Stomach (tissue), 9 donors: Measurements from ENCODE around the gene SFXN1. TPM values are rescaled to one million over a fixed set of nuclear protein-coding genes. Genes with fewer than 3 reads are reported as not detected.

Experiments
- DNase-seq, 2 donors: peaks; one replicate each; pipeline versions ENCODE4 v3.0.0 to v3.0.0-alpha.2; 2013 to 2019
- H3K27ac ChIP-seq, 5 donors: fragments of 200-600 bp in 4 of 5; sonication (generic) in 4 of 5; one replicate each; pipeline ENCODE4 v1.5.1; 2013 to 2019; ENCODE audit warnings: mild to moderate bottlenecking in 1 of 5, moderate library complexity in 1 of 5
- H3K27me3 ChIP-seq, 3 donors: fragments of 200-600 bp; sonication (generic); one replicate each; pipeline ENCODE4 v1.5.1; 2017 to 2019; ENCODE audit warnings: mixed run types in 1 of 3
- H3K36me3 ChIP-seq, 4 donors: fragments of 200-600 bp; sonication (generic); 1 replicate in 3 of 4; 2 replicates in 1 of 4; pipeline ENCODE4 v1.5.1; 2016 to 2019
- H3K4me1 ChIP-seq, 4 donors: fragments of 200-600 bp; sonication (generic); one replicate each; pipeline ENCODE4 v1.5.1; 2016 to 2019
- H3K4me3 ChIP-seq, 4 donors: fragments of 200-600 bp; sonication (generic) in 3 of 4; one replicate each; pipeline ENCODE4 v1.5.1; 2016 to 2019; ENCODE audit warnings: mild to moderate bottlenecking in 1 of 4
- H3K9me3 ChIP-seq, 4 donors: fragments of 200-600 bp; sonication (generic); one replicate each; pipeline ENCODE4 v1.5.1; 2016 to 2019
- EP300 ChIP-seq: sonication (generic); formaldehyde crosslinking; IDR thresholded peaks from one replicate; pipeline ENCODE4 v1.6.1; 2017; ENCODE audit warnings: antibody characterized with exemption
- POLR2A ChIP-seq, 4 donors: fragments of 450-650 bp; IDR thresholded peaks; one replicate each; pipeline ENCODE4 v1.6.1; 2016; ENCODE audit warnings: antibody characterized with exemption in 4 of 4, control low read depth in 2 of 4, mild to moderate bottlenecking in 1 of 4, moderate library complexity in 1 of 4
- POLR2AphosphoS5 ChIP-seq, 3 donors: sonication (generic); formaldehyde crosslinking; IDR thresholded peaks; one replicate each; pipeline ENCODE4 v1.6.1; 2016; ENCODE audit warnings: antibody characterized with exemption in 3 of 3
- WGBS, 5 donors: extraction: QIAGEN DNeasy Blood & Tissue Kit in 3 of 5; methylation state at CpG; one replicate each; pipeline versions ENCODE4 v1.1.5 to v1.1.7; 2013 to 2018; 5-methylcytosine and 5-hydroxymethylcytosine counted together
- intact Hi-C: fragments of 100-400 bp; cut with DNase I; formaldehyde crosslinking; loops from one replicate; pipeline ENCODE4 v1.15.1; 2023; ENCODE audit warnings: low total_unique reads
- polyA plus RNA-seq, 3 donors: library from polyadenylated mRNA; stranded (reverse); fragments of 200-250 nt; gene quantifications; one replicate each; pipeline ENCODE4 v1.2.3, GENCODE V29; 2013
- total RNA-seq, 5 donors: library from RNA; depleted of rRNA; stranded (reverse); fragments of >200 nt; gene quantifications; one replicate each; pipeline versions ENCODE4 v1.1.0 to v1.2.3, GENCODE V29; 2014 to 2016
- TF ChIP-seq, protein P1 (sequence below), 7 experiments: fragments of 450-650 bp in 4 of 7; fragments of 200-600 bp in 3 of 7; sonication (generic) in 3 of 7; IDR thresholded peaks; one replicate each; pipeline ENCODE4 v1.5.1; 2016 to 2019; ENCODE audit warnings: antibody characterized with exemption in 7 of 7, control low read depth in 2 of 7, mild to moderate bottlenecking in 1 of 7
- donor health status: healthy with polysubstance abuse.
- donor health status: Bipolar disorder and iron deficiency.
- donor health status: healthy.

Gene SFXN1
- total and polyA plus RNA-seq, 8 donors = 8.3 to 33.6 (median 14.0) TPM

DNA sequence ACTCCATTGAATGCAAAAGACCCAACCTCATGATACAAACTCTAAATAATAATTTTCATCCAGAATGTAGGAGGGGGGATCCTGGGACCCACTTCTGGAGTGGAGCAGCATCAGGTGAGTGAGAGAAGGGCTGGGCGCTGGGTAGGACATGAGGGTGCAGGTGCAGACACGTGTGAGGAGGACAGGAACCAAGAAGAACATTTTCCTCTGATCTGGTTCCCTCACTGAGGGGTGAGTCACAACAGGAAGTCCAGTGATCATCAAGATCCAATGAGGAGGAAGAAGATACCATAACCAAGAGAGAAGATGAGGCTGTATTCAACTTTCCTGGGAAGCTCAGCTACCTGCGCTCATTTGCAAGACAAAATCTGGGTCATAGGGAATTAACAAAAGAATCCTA lies 57.4 kb downstream of the SFXN1 start:
- WGBS, 5 donors = 77 to 90% (median 84%) methylated on average over 3 of the region's 3 CpGs
- no peak for DNase-seq
- H3K4me1 ChIP-seq = peaks cover 0 to 12% (median 4%) of the 10 kb centered on the region in 4 donors
- H3K27me3 ChIP-seq = no peaks in the 10 kb centered on the region
- intact Hi-C loops = loop anchor here (10.0 kb wide), 1 partner anchor 179 kb away; no protein-coding TSS in a partner anchor
- no peak overlapping the region for H3K4me3 ChIP-seq
- H3K36me3 ChIP-seq = peaks cover 0 to 3% (median 0%) of the 10 kb centered on the region in 4 donors
- no peaks in the 10 kb centered on the region for H3K9me3 ChIP-seq
- no peak for TF ChIP-seq EP300
- TF ChIP-seq, protein P1, sequence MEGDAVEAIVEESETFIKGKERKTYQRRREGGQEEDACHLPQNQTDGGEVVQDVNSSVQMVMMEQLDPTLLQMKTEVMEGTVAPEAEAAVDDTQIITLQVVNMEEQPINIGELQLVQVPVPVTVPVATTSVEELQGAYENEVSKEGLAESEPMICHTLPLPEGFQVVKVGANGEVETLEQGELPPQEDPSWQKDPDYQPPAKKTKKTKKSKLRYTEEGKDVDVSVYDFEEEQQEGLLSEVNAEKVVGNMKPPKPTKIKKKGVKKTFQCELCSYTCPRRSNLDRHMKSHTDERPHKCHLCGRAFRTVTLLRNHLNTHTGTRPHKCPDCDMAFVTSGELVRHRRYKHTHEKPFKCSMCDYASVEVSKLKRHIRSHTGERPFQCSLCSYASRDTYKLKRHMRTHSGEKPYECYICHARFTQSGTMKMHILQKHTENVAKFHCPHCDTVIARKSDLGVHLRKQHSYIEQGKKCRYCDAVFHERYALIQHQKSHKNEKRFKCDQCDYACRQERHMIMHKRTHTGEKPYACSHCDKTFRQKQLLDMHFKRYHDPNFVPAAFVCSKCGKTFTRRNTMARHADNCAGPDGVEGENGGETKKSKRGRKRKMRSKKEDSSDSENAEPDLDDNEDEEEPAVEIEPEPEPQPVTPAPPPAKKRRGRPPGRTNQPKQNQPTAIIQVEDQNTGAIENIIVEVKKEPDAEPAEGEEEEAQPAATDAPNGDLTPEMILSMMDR (IDR thresholded peaks at IDR 0.05) = no peak
- TF ChIP-seq POLR2AphosphoS5 (IDR thresholded peaks at IDR 0.05) = no peak
- no peak for TF ChIP-seq POLR2A (IDR thresholded peaks at IDR 0.05)
- H3K27ac ChIP-seq = no peak overlapping the region

DNA sequence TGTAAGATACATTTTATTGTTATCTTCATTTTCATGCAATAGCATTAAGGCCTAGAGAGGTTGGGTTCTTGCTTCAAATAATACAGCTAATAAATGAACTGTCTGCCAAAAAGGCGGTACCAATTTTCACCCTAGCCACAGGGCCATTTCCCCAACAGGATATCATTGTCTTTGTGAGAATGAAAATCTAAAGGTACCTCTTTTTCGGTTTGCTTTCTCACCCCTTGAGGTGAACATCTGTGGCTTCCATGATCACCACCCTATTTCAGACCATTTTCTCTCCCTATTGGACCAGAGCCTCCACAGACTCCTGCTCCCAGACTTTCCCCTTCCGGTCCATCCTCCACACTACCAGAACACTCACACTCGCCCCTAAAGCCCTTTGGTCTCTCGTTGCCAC lies 60.2 kb downstream of the SFXN1 start:
- intact Hi-C loops = loop anchor here (10.0 kb wide), 1 partner anchor 176 kb away; no protein-coding TSS in a partner anchor
- Histone ChIP-seq H3K27me3 (no peaks in the 10 kb centered on the region), H3K36me3 (no peaks in the 10 kb centered on the region), H3K27ac (no peak overlapping the region), H3K9me3 (no peaks in the 10 kb centered on the region), H3K4me1 (peaks cover 0 to 22% (median 12%) of the 10 kb centered on the region in 4 donors), H3K4me3 (no peak overlapping the region)
- DNase-seq = no peak
- WGBS, 5 donors = 85 to 92% (median 89%) methylated on average over 5 of the region's 5 CpGs
- no peak for TF ChIP-seq POLR2A (IDR thresholded peaks at IDR 0.05)
- TF ChIP-seq POLR2AphosphoS5 (IDR thresholded peaks at IDR 0.05) = no peak
- TF ChIP-seq EP300 = no peak
- TF ChIP-seq, protein P1 (IDR thresholded peaks at IDR 0.05) = no peak

DNA sequence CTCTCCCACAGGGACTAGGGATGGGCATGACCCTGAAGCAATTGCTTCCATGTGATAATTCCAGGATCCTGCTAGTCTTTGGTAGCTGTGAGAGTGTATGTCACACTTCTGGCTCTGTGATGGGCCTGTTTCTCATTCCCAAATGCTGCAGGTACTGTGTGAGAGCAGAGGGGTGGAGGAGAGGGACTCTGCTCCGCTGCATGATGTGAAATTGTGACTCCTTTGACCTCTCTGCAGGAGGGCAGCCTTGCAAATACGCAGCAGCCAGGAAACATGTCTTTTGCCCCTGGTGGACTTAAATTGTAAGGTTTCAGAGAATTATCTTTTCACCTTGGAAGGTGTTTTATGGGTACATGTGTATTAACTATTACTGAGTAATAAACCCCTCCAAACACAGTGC lies 61.6 kb downstream of the SFXN1 start:
- H3K4me3 ChIP-seq = no peak overlapping the region
- H3K9me3 ChIP-seq = no peaks in the 10 kb centered on the region
- WGBS, 5 donors = 77 to 95% (median 91%) methylated on average over 2 of the region's 2 CpGs
- H3K4me1 ChIP-seq = peaks cover 0 to 11% (median 8%) of the 10 kb centered on the region in 4 donors
- H3K27me3 ChIP-seq = no peaks in the 10 kb centered on the region
- no peak overlapping the region for H3K27ac ChIP-seq
- no peak for DNase-seq
- no peak for TF ChIP-seq POLR2AphosphoS5 (IDR thresholded peaks at IDR 0.05)
- TF ChIP-seq POLR2A (IDR thresholded peaks at IDR 0.05) = no peak
- TF ChIP-seq EP300 = no peak
- TF ChIP-seq, protein P1 (IDR thresholded peaks at IDR 0.05) = no peak
- no peaks in the 10 kb centered on the region for H3K36me3 ChIP-seq
- intact Hi-C loops = loop anchor here (10.0 kb wide), 1 partner anchor 175 kb away; no protein-coding TSS in a partner anchor

DNA sequence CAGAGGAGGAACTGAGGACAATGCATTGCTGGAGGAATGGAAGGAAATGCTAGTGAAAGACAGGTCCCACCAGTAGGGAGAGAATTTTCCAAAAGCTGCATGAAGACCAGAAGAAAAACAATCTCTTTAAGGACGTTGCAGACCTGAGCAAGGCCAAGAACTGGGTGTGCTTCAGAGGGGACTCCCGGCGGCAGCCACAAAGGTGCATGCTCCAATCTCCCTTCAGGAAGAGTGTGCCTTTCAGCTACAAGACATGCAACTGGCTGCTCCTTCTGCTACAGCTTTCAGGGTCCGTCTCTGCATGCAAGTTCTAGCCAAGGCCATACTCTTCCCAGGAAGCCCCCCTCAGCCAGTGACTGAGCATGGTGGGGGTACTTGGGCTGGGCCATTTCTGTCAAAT lies 62.9 kb downstream of the SFXN1 start:
- H3K4me1 ChIP-seq = peaks cover 0 to 11% (median 8%) of the 10 kb centered on the region in 4 donors
- 58 to 67% (median 62%) methylated on average over 4 of the region's 4 CpGs for WGBS, 5 donors
- no peak overlapping the region for H3K4me3 ChIP-seq
- H3K27ac ChIP-seq = no peak overlapping the region
- TF ChIP-seq POLR2A (IDR thresholded peaks at IDR 0.05) (no peak), POLR2AphosphoS5 (IDR thresholded peaks at IDR 0.05) (no peak)
- intact Hi-C loops = no loop called here
- no peak for DNase-seq
- no peaks in the 10 kb centered on the region for H3K9me3 ChIP-seq
- no peaks in the 10 kb centered on the region for H3K27me3 ChIP-seq
- H3K36me3 ChIP-seq = no peaks in the 10 kb centered on the region

DNA sequence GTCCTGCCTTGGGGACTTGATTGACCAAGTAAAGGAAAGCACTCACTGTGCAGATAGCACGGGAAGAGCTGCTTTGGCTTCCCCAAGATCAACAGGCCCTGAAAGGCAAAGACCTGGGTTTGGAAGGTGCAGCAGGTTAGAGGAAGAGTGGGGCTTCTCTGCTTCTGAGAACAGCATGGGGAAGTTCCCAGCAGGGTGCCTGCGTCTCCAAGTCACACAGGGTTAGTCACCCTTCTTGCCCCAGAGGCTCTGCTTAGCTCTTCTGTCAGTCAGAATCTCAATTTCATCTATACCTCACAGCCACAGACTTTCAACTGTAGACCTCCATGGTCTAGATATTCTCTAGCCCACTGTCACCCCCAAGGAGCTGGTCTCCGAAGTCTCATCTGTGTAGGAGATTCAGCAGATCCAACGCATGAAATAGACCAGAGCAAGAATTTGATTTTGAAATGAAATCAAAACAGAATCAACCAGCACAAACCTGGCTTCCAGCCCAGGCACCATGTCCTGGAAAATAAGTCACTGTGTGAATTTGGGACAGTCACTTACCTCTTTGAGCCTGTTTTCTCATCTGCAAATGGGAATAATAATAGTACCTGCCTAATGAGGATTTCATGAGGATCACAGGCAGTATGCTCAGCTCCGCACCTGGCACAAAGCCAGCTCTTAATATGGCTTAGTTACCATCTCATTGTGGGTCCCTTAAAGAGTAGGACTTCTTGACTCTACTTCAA lies 64.0 kb downstream of the SFXN1 start:
- Histone ChIP-seq H3K27me3 (peaks cover 0 to 10% (median 0%) of the 10 kb centered on the region in 3 donors), H3K4me1 (peaks cover 0 to 12% (median 9%) of the 10 kb centered on the region in 4 donors), H3K27ac (no peak overlapping the region), H3K36me3 (no peaks in the 10 kb centered on the region), H3K4me3 (no peak overlapping the region), H3K9me3 (no peaks in the 10 kb centered on the region)
- intact Hi-C loops = no loop called here
- peak in 1 of 2 donors; percentile 27 for DNase-seq
- WGBS, 5 donors = 44 to 57% (median 49%) methylated on average over 4 to 5 of the region's 5 CpGs
- TF ChIP-seq POLR2A (IDR thresholded peaks at IDR 0.05) (no peak), POLR2AphosphoS5 (IDR thresholded peaks at IDR 0.05) (no peak), EP300 (no peak)
- TF ChIP-seq, protein P1 (IDR thresholded peaks at IDR 0.05) = no peak
